ENCODE results near the gene KTI12.
"Not testable (repeated sequence)": the region's sequence is repeated elsewhere in the genome, so short reads cannot be mapped to it uniquely, and the experiment has no call there.

KTI12 gene

GRCh38 chr1:52041551-52042185, 8.1 kb upstream of the KTI12 start:
- no peak for DNase-seq (ENCODE audit: low spot score)

- DNase-seq (ENCODE audit: low spot score), result no peak
Measured at GRCh38 chr1:52037909-52038308, 4.3 kb upstream of the KTI12 start.

- no peak for DNase-seq (ENCODE audit: low spot score)
Measured at GRCh38 chr1:52037402-52037814, 3.8 kb upstream of the KTI12 start.

GRCh38 chr1:52034050-52034384, 407 bp upstream of the KTI12 start:
- DNase-seq (ENCODE audit: low spot score), result no peak

- DNase-seq (ENCODE audit: low spot score), result peak; percentile 18
Measured at GRCh38 chr1:52032785-52033131, 852 bp downstream of the KTI12 start.

GRCh38 chr1:52032124-52032784, 1.4 kb downstream of the KTI12 start:
- no peak for DNase-seq (ENCODE audit: low spot score)

GRCh38 chr1:52028839-52029238, 4.8 kb downstream of the KTI12 start:
- DNase-seq (ENCODE audit: low spot score), result not testable (repeated sequence)

- DNase-seq (ENCODE audit: low spot score), result no peak
Measured at GRCh38 chr1:52028328-52028727, 5.3 kb downstream of the KTI12 start.

GRCh38 chr1:52026278-52026677, 7.3 kb downstream of the KTI12 start:
- no peak for DNase-seq (ENCODE audit: low spot score)

- DNase-seq (ENCODE audit: low spot score), result no peak
Measured at GRCh38 chr1:52022133-52022532, 11.5 kb downstream of the KTI12 start.

- no peak for DNase-seq (ENCODE audit: low spot score)
Measured at GRCh38 chr1:52008071-52008809, 25.4 kb downstream of the KTI12 start.

GRCh38 chr1:52007215-52008002, 26.2 kb downstream of the KTI12 start:
- DNase-seq (ENCODE audit: low spot score), result no peak

GRCh38 chr1:52006081-52006553, 27.5 kb downstream of the KTI12 start:
- DNase-seq (ENCODE audit: low spot score), result not testable (repeated sequence)

- not testable (repeated sequence) for DNase-seq (ENCODE audit: low spot score)
Measured at GRCh38 chr1:52005548-52005947, 28.1 kb downstream of the KTI12 start.

GRCh38 chr1:52003877-52004276, 29.7 kb downstream of the KTI12 start:
- DNase-seq (ENCODE audit: low spot score), result no peak

- peak; percentile 89 for DNase-seq (ENCODE audit: low spot score)
Measured at GRCh38 chr1:52002038-52002917, 31.3 kb downstream of the KTI12 start.

- DNase-seq (ENCODE audit: low spot score), result no peak
Measured at GRCh38 chr1:51998701-51999100, 34.9 kb downstream of the KTI12 start.

GRCh38 chr1:51997974-51998382, 35.6 kb downstream of the KTI12 start:
- DNase-seq (ENCODE audit: low spot score), result no peak

- peak; percentile 7 for DNase-seq (ENCODE audit: low spot score)
Measured at GRCh38 chr1:51990478-51990965, 43.1 kb downstream of the KTI12 start, which contains the start of gene RAB3B. RAB3B (minus strand) TSS chr1:51990700; CDS start chr1:51977117, 13,583 bp downstream.

GRCh38 chr1:51989582-51990477, 43.8 kb downstream of the KTI12 start:
- no peak for DNase-seq (ENCODE audit: low spot score)

Measured in Ammon's horn (tissue), 1 donor.